HEK293 (cell line): ENCODE results near the gene NEK6.

Experiments
- CTCF ChIA-PET: fragments of 350-600 bp; formaldehyde crosslinking; extraction: SDS; loops from one replicate; lab custom pipeline; 2021; ENCODE audit warnings: antibody characterized with exemption; lab: Yijun Ruan, JAX
- POLR2A ChIA-PET: fragments of 300-600 bp; formaldehyde crosslinking; extraction: SDS; loops from one replicate; lab custom pipeline; 2020; ENCODE audit warnings: antibody characterized with exemption, inconsistent platforms; lab: Yijun Ruan, JAX
- H3K27ac ChIP-seq: fragments of 200-500 bp; sonication (Bioruptor generic); 2 replicates; pipeline ENCODE4 v1.5.1; 2014; ENCODE audit warnings: low read depth, low read length, control low read depth, inconsistent platforms; ENCODE audit errors: extremely low read depth
- H3K36me3 ChIP-seq, 2 experiments: fragments of 200-500 bp in 1 of 2; sonication (Bioruptor generic) in 1 of 2; 1 replicate in 1 of 2; 2 replicates in 1 of 2; pipeline ENCODE4 v1.5.1; 2014 to 2017; ENCODE audit warnings: inconsistent platforms in 2 of 2, low read length in 2 of 2; ENCODE audit not compliant: control insufficient read depth in 2 of 2, insufficient read depth in 1 of 2
- H3K4me1 ChIP-seq: fragments of 200-500 bp; sonication (Bioruptor generic); 2 replicates; pipeline ENCODE4 v1.5.1; 2014; ENCODE audit warnings: mild to moderate bottlenecking, low read length, inconsistent platforms; ENCODE audit not compliant: control insufficient read depth, insufficient read depth
- H3K4me3 ChIP-seq: 2 replicates; pipeline ENCODE4 v1.5.1; 2011; ENCODE audit warnings: low read depth, mild to moderate bottlenecking, control low read depth, low read length, moderate library complexity
- H3K9me3 ChIP-seq: fragments of 200-500 bp; sonication (Bioruptor generic); 2 replicates; pipeline ENCODE4 v1.5.1; 2014; ENCODE audit warnings: low read depth, low read length, inconsistent platforms; ENCODE audit not compliant: control insufficient read depth, insufficient read depth
- GLIS1 ChIP-seq: fragments of 450-650 bp; formaldehyde crosslinking; IDR thresholded peaks from 2 replicates; pipeline ENCODE4 v1.5.1; 2016; ENCODE audit warnings: missing biosample characterization, missing genetic modification characterization
- KLF1 ChIP-seq: fragments of 450-650 bp; formaldehyde crosslinking; IDR thresholded peaks from 2 replicates; pipeline ENCODE4 v1.5.1; 2016; ENCODE audit warnings: missing biosample characterization, missing genetic modification characterization
- KLF16 ChIP-seq: fragments of 450-650 bp; formaldehyde crosslinking; IDR thresholded peaks from 2 replicates; pipeline ENCODE4 v1.5.1; 2017; ENCODE audit warnings: missing biosample characterization, missing genetic modification characterization
- OSR2 ChIP-seq: fragments of 450-650 bp; formaldehyde crosslinking; IDR thresholded peaks from 2 replicates; pipeline ENCODE4 v1.5.1; 2016; ENCODE audit warnings: missing biosample characterization, missing genetic modification characterization
- PRDM2 ChIP-seq: fragments of 450-650 bp; formaldehyde crosslinking; IDR thresholded peaks from 2 replicates; pipeline ENCODE4 v1.5.1; 2016; ENCODE audit warnings: missing biosample characterization, missing genetic modification characterization, borderline replicate concordance
- REPIN1 ChIP-seq: fragments of 450-650 bp; formaldehyde crosslinking; IDR thresholded peaks from 2 replicates; pipeline ENCODE4 v1.5.1; 2017; ENCODE audit warnings: missing biosample characterization, missing genetic modification characterization, low read depth
- REST ChIP-seq: fragments of 450-650 bp; formaldehyde crosslinking; IDR thresholded peaks from 2 replicates; pipeline ENCODE4 v1.5.1; 2016; ENCODE audit warnings: missing biosample characterization, missing genetic modification characterization
- TCF7L2 ChIP-seq: IDR thresholded peaks from 2 replicates; pipeline ENCODE4 v1.6.1; 2011; ENCODE audit warnings: low read depth, mild to moderate bottlenecking, inconsistent platforms, low read length, moderate library complexity, borderline replicate concordance
- ZFHX2 ChIP-seq: fragments of 450-650 bp; formaldehyde crosslinking; conservative IDR thresholded peaks from 2 replicates; pipeline ENCODE4 v1.5.1; 2016; ENCODE audit warnings: missing biosample characterization, missing genetic modification characterization
- ZFP37 ChIP-seq: fragments of 450-650 bp; formaldehyde crosslinking; IDR thresholded peaks from 2 replicates; pipeline ENCODE4 v1.5.1; 2016; ENCODE audit warnings: missing biosample characterization, missing genetic modification characterization
- ZFP69B ChIP-seq: fragments of 450-650 bp; formaldehyde crosslinking; IDR thresholded peaks from 2 replicates; pipeline ENCODE4 v1.5.1; 2016; ENCODE audit warnings: missing biosample characterization, missing genetic modification characterization
- ZNF350 ChIP-seq: fragments of 450-650 bp; formaldehyde crosslinking; IDR thresholded peaks from 2 replicates; pipeline ENCODE4 v1.5.0; 2017; ENCODE audit warnings: missing biosample characterization, mild to moderate bottlenecking, missing genetic modification characterization
- ZNF518A ChIP-seq: fragments of 450-650 bp; formaldehyde crosslinking; conservative IDR thresholded peaks from 2 replicates; pipeline ENCODE4 v1.5.1; 2016; ENCODE audit warnings: low read depth, missing biosample characterization, missing genetic modification characterization
- ZNF544 ChIP-seq: fragments of 450-650 bp; formaldehyde crosslinking; IDR thresholded peaks from 2 replicates; pipeline ENCODE4 v1.5.0; 2017; ENCODE audit warnings: missing biosample characterization, missing genetic modification characterization
- ZNF560 ChIP-seq: fragments of 450-650 bp; formaldehyde crosslinking; IDR thresholded peaks from 2 replicates; pipeline ENCODE4 v1.5.1; 2017; ENCODE audit warnings: missing biosample characterization, missing genetic modification characterization, borderline replicate concordance
- ZNF626 ChIP-seq: fragments of 450-650 bp; sonication (Bioruptor Pico); formaldehyde crosslinking; IDR thresholded peaks from 2 replicates; pipeline ENCODE4 v1.5.1; 2018; ENCODE audit warnings: missing biosample characterization, missing genetic modification characterization, inconsistent platforms
- ZSCAN18 ChIP-seq: fragments of 450-650 bp; formaldehyde crosslinking; IDR thresholded peaks from 2 replicates; pipeline ENCODE4 v1.5.1; 2016; ENCODE audit warnings: missing biosample characterization, missing genetic modification characterization
- ZXDB ChIP-seq: fragments of 450-650 bp; formaldehyde crosslinking; IDR thresholded peaks from 2 replicates; pipeline ENCODE4 v1.5.1; 2016; ENCODE audit warnings: missing biosample characterization, missing genetic modification characterization

NEK6 gene

GRCh38 chr9:124216474-124217176 is 41.1 kb upstream of the NEK6 start:
- Histone ChIP-seq H3K4me3 (no peak overlapping the region), H3K27ac (no peak overlapping the region), H3K36me3 (no peaks in the 10 kb centered on the region), H3K9me3 (no peaks in the 10 kb centered on the region), H3K4me1 (no peaks in the 10 kb centered on the region)
- TF ChIP-seq ZFP37 (no peak), REPIN1 (no peak), ZFHX2 (tag by site-specific recombination) (no peak), GLIS1 (tag by site-specific recombination) (no peak), ZSCAN18 (tag by site-specific recombination) (no peak), ZXDB (tag by site-specific recombination) (no peak), KLF1 (no peak), PRDM2 (no peak), OSR2 (tag by site-specific recombination) (no peak), ZNF350 (tag by site-specific recombination) (no peak), KLF16 (tag by site-specific recombination) (no peak), ZNF544 (tag by site-specific recombination) (no peak)
- ChIA-PET POLR2A (no interaction called here), CTCF (interaction anchor here (0.6 to 0.9 kb wide), 2 partner anchors 93 to 142 kb away, joined by 3 to 4 read pairs; no protein-coding TSS in a partner anchor)

GRCh38 chr9:124217836-124218437 is 39.8 kb upstream of the NEK6 start:
- H3K4me1 ChIP-seq: no peaks in the 10 kb centered on the region
- H3K9me3 ChIP-seq: no peaks in the 10 kb centered on the region
- ChIA-PET POLR2A (no interaction called here), CTCF (interaction anchor here (1.0 kb wide), 1 partner anchor 24 kb away, joined by 3 read pairs; no protein-coding TSS in a partner anchor)
- no peaks in the 10 kb centered on the region for H3K36me3 ChIP-seq
- no peak overlapping the region for H3K27ac ChIP-seq
- H3K4me3 ChIP-seq: no peak overlapping the region
- TF ChIP-seq ZNF626 (tag by site-specific recombination) (no peak), ZFP69B (tag by site-specific recombination) (no peak), REST (tag by site-specific recombination) (no peak), TCF7L2 (no peak), GLIS1 (tag by site-specific recombination) (no peak), ZNF518A (tag by site-specific recombination) (no peak), ZNF560 (tag by site-specific recombination) (no peak)
